IPS DF 6.9 (cell line): Measurements from ENCODE around the gene FAM20C.
"Not testable (repeated sequence)": the region's sequence is repeated elsewhere in the genome, so short reads cannot be mapped to it uniquely, and the experiment has no call there.

ENCODE experiments used
- DNase-seq: peaks from one replicate; pipeline ENCODE4 v3.0.0-alpha.2; 2013; ENCODE audit warnings: low read depth, low spot score
- H3K27ac ChIP-seq: one replicate; pipeline ENCODE4 v1.5.1; 2013; ENCODE audit warnings: low read length, control low read depth
- H3K27me3 ChIP-seq: 2 replicates; pipeline ENCODE4 v1.6.1; 2013; ENCODE audit warnings: mild to moderate bottlenecking, low read length; ENCODE audit not compliant: control insufficient read depth, insufficient read depth
- H3K36me3 ChIP-seq: 2 replicates; pipeline ENCODE4 v1.6.1; 2013; ENCODE audit warnings: low read length; ENCODE audit not compliant: control insufficient read depth, insufficient read depth
- H3K4me1 ChIP-seq: 2 replicates; pipeline ENCODE4 v1.6.1; 2013; ENCODE audit warnings: low read length; ENCODE audit not compliant: control insufficient read depth, insufficient read depth
- H3K4me3 ChIP-seq: 2 replicates; pipeline ENCODE4 v1.5.1; 2013; ENCODE audit warnings: mild to moderate bottlenecking, low read length
- H3K9me3 ChIP-seq: 2 replicates; pipeline ENCODE4 v1.6.1; 2013; ENCODE audit warnings: low read length, inconsistent platforms; ENCODE audit not compliant: control insufficient read depth, insufficient read depth
- WGBS: extraction: QIAGEN DNeasy Blood & Tissue Kit; methylation state at CpG from one replicate; pipeline ENCODE4 v1.1.7; 2013; ENCODE audit warnings: mixed read lengths, missing lambda C conversion rate; ENCODE audit not compliant: insufficient read length, insufficient coverage; 5-methylcytosine and 5-hydroxymethylcytosine counted together

FAM20C gene

GRCh38 chr7:236967-237366, 44.6 kb downstream of the FAM20C start:
- H3K27me3 ChIP-seq, result no peaks in the 10 kb centered on the region
- no CpG with 5 or more reads among the region's 8 CpGs for WGBS

GRCh38 chr7:237385-237784, 45.0 kb downstream of the FAM20C start:
- no peak for DNase-seq
- Histone ChIP-seq H3K9me3 (no peaks in the 10 kb centered on the region), H3K27me3 (no peaks in the 10 kb centered on the region), H3K4me3 (no peak overlapping the region), H3K36me3 (no peaks in the 10 kb centered on the region; the same call in 1 of the 2 replicates), H3K27ac (no peak overlapping the region), H3K4me1 (peaks cover 2% of the 10 kb centered on the region; the same call in 1 of the 2 replicates)
- 100% methylated on average over 5 of the region's 7 CpGs for WGBS

More at GRCh38 chr7:236967-237366, 44.6 kb downstream of the FAM20C start:
- Histone ChIP-seq H3K36me3 (no peaks in the 10 kb centered on the region; the same call in 1 of the 2 replicates), H3K27ac (no peak overlapping the region), H3K4me3 (no peak overlapping the region), H3K9me3 (no peaks in the 10 kb centered on the region), H3K4me1 (peaks cover 2% of the 10 kb centered on the region; the same call in 1 of the 2 replicates)
- no peak for DNase-seq

GRCh38 chr7:240146-240676, 47.8 kb downstream of the FAM20C start:
- Histone ChIP-seq H3K4me3 (no peak overlapping the region), H3K9me3 (no peaks in the 10 kb centered on the region), H3K4me1 (peaks cover 2% of the 10 kb centered on the region; the same call in 1 of the 2 replicates), H3K27me3 (no peaks in the 10 kb centered on the region), H3K36me3 (no peaks in the 10 kb centered on the region), H3K27ac (no peak overlapping the region)
- no peak for DNase-seq

GRCh38 chr7:240887-241421, 48.6 kb downstream of the FAM20C start:
- Histone ChIP-seq H3K27me3 (no peaks in the 10 kb centered on the region), H3K4me3 (no peak overlapping the region), H3K4me1 (peaks cover 2% of the 10 kb centered on the region; the same call in 1 of the 2 replicates), H3K27ac (no peak overlapping the region), H3K36me3 (no peaks in the 10 kb centered on the region), H3K9me3 (no peaks in the 10 kb centered on the region)
- no peak for DNase-seq
- no CpG with 5 or more reads among the region's 16 CpGs for whole genome bisulfite sequencing

- H3K4me3 ChIP-seq, result no peak overlapping the region
- H3K9me3 ChIP-seq, result no peaks in the 10 kb centered on the region
- no peak for DNase-seq
- 0 out of 2 replicates have a peak, but pooled peaks cover 2% of the 10 kb centered on the region for H3K36me3 ChIP-seq
- no peaks in the 10 kb centered on the region for H3K27me3 ChIP-seq
- H3K4me1 ChIP-seq, result peaks cover 2% of the 10 kb centered on the region; the same call in 1 of the 2 replicates
- WGBS, result no CpG with 5 or more reads among the region's 13 CpGs
- no peak overlapping the region for H3K27ac ChIP-seq
Observed at GRCh38 chr7:241513-241912, 49.1 kb downstream of the FAM20C start.

- H3K36me3 ChIP-seq, H3K27ac ChIP-seq, H3K27me3 ChIP-seq, H3K4me3 ChIP-seq, H3K4me1 ChIP-seq, H3K9me3 ChIP-seq, DNase-seq: not testable (repeated sequence)
- WGBS, result no CpG with 5 or more reads among the region's 21 CpGs
Observed at GRCh38 chr7:242826-243579, 50.6 kb downstream of the FAM20C start.

GRCh38 chr7:243580-243978, 51.2 kb downstream of the FAM20C start:
- H3K9me3 ChIP-seq, H3K27me3 ChIP-seq, H3K4me3 ChIP-seq, DNase-seq, H3K36me3 ChIP-seq, H3K27ac ChIP-seq, H3K4me1 ChIP-seq: not testable (repeated sequence)
- no CpG with 5 or more reads among the region's 10 CpGs for WGBS

GRCh38 chr7:244974-245373, 52.6 kb downstream of the FAM20C start:
- Histone ChIP-seq H3K4me3 (no peak overlapping the region), H3K27ac (no peak overlapping the region), H3K27me3 (no peaks in the 10 kb centered on the region), H3K9me3 (no peaks in the 10 kb centered on the region), H3K4me1 (peaks cover 2% of the 10 kb centered on the region; the same call in 1 of the 2 replicates), H3K36me3 (peaks cover 8% of the 10 kb centered on the region; the same call in 1 of the 2 replicates)
- WGBS, result no CpG with 5 or more reads among the region's 22 CpGs
- no peak for DNase-seq

- Histone ChIP-seq H3K27ac (no peak overlapping the region), H3K9me3 (no peaks in the 10 kb centered on the region), H3K4me3 (no peak overlapping the region), H3K36me3 (peaks cover 12% of the 10 kb centered on the region; the same call in 1 of the 2 replicates), H3K4me1 (peaks cover under 1% of the 10 kb centered on the region; the same call in 1 of the 2 replicates), H3K27me3 (no peaks in the 10 kb centered on the region)
- WGBS, result no CpG with 5 or more reads among the region's 36 CpGs
- no peak for DNase-seq
Observed at GRCh38 chr7:245574-246295, 53.4 kb downstream of the FAM20C start.

- H3K9me3 ChIP-seq, result no peaks in the 10 kb centered on the region
- no peaks in the 10 kb centered on the region for H3K27me3 ChIP-seq
- no peak overlapping the region for H3K4me3 ChIP-seq
- DNase-seq, result no peak
- no peaks in the 10 kb centered on the region; the same call in 1 of the 2 replicates for H3K4me1 ChIP-seq
- peaks cover 15% of the 10 kb centered on the region; the same call in 1 of the 2 replicates for H3K36me3 ChIP-seq
- no peak overlapping the region for H3K27ac ChIP-seq
- no CpG with 5 or more reads among the region's 22 CpGs for WGBS
Observed at GRCh38 chr7:246451-246850, 54.1 kb downstream of the FAM20C start.
